Measurements from ENCODE around the gene CHKA.

CHKA gene

GRCh38 chr11:68011051-68011943 lies 109.9 kb downstream of the CHKA start:
- DNase-seq: no peak

GRCh38 chr11:68010090-68011041 lies 110.8 kb downstream of the CHKA start, which contains the start of gene ALDH3B1:
ALDH3B1 (plus strand) TSS chr11:68010327; CDS start chr11:68015298, 4,971 bp downstream.
- no peak for DNase-seq

GRCh38 chr11:68009391-68010089 lies 111.6 kb downstream of the CHKA start:
- DNase-seq: no peak

- DNase-seq: no peak
Observed at GRCh38 chr11:68008381-68009337, 112.5 kb downstream of the CHKA start.

- DNase-seq: no peak
Observed at GRCh38 chr11:68007498-68008380, 113.4 kb downstream of the CHKA start.

GRCh38 chr11:68006606-68007166 lies 114.5 kb downstream of the CHKA start:
- no peak for DNase-seq

- DNase-seq: no peak
Observed at GRCh38 chr11:68004551-68005335, 116.4 kb downstream of the CHKA start.

- DNase-seq: peak; percentile 92
Observed at GRCh38 chr11:68003846-68004550, 117.2 kb downstream of the CHKA start, which contains the start of gene UNC93B1. UNC93B1 (minus strand) TSS chr11:68004097; CDS start chr11:68004043, 54 bp downstream.

- peak; percentile 37 for DNase-seq
Observed at GRCh38 chr11:68002938-68003845, 118.0 kb downstream of the CHKA start.

Data from activated CD4-positive, alpha-beta T cell treated with anti-CD3 and anti-CD28 coated beads, Interleukin-2, Interleukin-6, amounts not matched to agents 100 ng/mL and 50 ng/mL, durations not matched to agents 16 hours and 8 hours (primary cell).